Parietal lobe (tissue), 1 donor: ENCODE measurements around the gene HDGFL1. TPM values are rescaled to one million over a fixed set of nuclear protein-coding genes. Genes with fewer than 3 reads are reported as not detected.

ENCODE experiments used
- total RNA-seq: library from RNA; depleted of rRNA; stranded (reverse); fragments of >200 nt; gene quantifications from one replicate; pipeline ENCODE4 v1.2.3, GENCODE V29; 2014

HDGFL1 gene
- total RNA-seq, result not detected

DNA sequence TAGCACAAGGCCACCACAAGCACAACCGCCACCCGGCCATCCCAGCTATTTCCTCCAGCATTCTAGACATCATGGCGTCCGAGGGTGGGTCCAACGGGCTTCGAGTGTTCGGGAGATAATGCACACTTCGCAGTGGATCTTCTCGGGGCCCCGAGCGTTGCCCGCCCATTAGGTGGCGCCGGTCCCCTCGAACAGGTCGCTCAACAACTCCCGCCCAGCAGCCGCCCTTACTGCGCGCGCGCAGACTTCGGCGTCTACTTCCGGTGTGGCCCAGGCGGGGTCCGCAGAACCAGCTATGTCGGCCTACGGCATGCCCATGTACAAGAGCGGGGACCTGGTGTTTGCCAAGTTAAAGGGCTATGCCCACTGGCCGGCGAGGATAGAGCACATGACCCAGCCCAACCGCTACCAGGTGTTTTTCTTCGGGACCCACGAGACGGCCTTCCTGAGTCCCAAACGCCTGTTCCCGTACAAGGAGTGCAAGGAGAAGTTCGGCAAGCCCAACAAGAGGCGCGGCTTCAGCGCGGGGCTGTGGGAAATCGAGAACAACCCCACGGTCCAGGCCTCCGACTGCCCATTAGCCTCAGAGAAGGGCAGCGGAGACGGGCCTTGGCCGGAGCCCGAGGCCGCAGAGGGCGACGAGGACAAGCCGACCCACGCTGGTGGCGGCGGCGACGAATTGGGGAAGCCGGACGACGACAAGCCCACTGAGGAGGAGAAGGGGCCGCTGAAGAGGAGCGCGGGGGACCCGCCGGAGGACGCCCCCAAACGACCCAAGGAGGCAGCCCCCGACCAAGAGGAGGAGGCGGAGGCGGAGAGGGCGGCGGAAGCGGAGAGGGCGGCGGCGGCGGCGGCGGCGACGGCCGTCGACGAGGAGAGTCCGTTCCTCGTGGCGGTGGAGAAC is at the start of gene HDGFL1:
Gene HDGFL1, plus strand, starts transcription at position 286 of the 904 bp plus-strand sequence. Its CDS starts 10 bp downstream, at position 296.

